H9 (cell line): ENCODE results near the gene SMIM32. TPM values are rescaled to one million over a fixed set of nuclear protein-coding genes. Genes with fewer than 3 reads are reported as not detected.

ENCODE experiments used
- DNase-seq: peaks from one replicate; pipeline ENCODE4 v3.0.0-alpha.2; 2017
- H2AFZ ChIP-seq: one replicate; pipeline ENCODE4 v1.6.1; 2013; ENCODE audit warnings: mild to moderate bottlenecking, low read length, control low read depth, moderate library complexity
- H2AK5ac ChIP-seq: 2 replicates; pipeline ENCODE4 v1.6.1; 2013; ENCODE audit warnings: low read length, control low read depth, mixed read lengths; ENCODE audit not compliant: insufficient read length
- H2BK120ac ChIP-seq: one replicate; pipeline ENCODE4 v1.6.1; 2013; ENCODE audit warnings: low read depth, mild to moderate bottlenecking, low read length, control low read depth, inconsistent platforms; ENCODE audit not compliant: poor library complexity, severe bottlenecking
- H2BK12ac ChIP-seq: 2 replicates; pipeline ENCODE4 v1.6.1; 2013; ENCODE audit warnings: low read length, control low read depth, mixed read lengths, low read depth; ENCODE audit not compliant: insufficient read length
- H2BK15ac ChIP-seq: 2 replicates; pipeline ENCODE4 v1.6.1; 2013; ENCODE audit warnings: low read depth, low read length, control low read depth
- H2BK20ac ChIP-seq: one replicate; pipeline ENCODE4 v1.6.1; 2013; ENCODE audit warnings: low read depth, mild to moderate bottlenecking, low read length, control low read depth, inconsistent platforms; ENCODE audit not compliant: poor library complexity, severe bottlenecking
- H2BK5ac ChIP-seq: 2 replicates; pipeline ENCODE4 v1.6.1; 2013; ENCODE audit warnings: low read length, control low read depth, mixed read lengths; ENCODE audit not compliant: insufficient read length
- H3K14ac ChIP-seq: 2 replicates; pipeline ENCODE4 v1.6.1; 2013; ENCODE audit warnings: low read length, control low read depth; ENCODE audit not compliant: insufficient read depth
- H3K18ac ChIP-seq: 2 replicates; pipeline ENCODE4 v1.6.1; 2013; ENCODE audit warnings: low read depth, mild to moderate bottlenecking, mixed read lengths, low read length, control low read depth; ENCODE audit not compliant: insufficient read length
- H3K23ac ChIP-seq: 2 replicates; pipeline ENCODE4 v1.6.1; 2013; ENCODE audit warnings: low read length, control low read depth, mixed read lengths, low read depth; ENCODE audit not compliant: insufficient read length
- H3K23me2 ChIP-seq: 2 replicates; pipeline ENCODE4 v1.6.1; 2013; ENCODE audit warnings: low read depth, mild to moderate bottlenecking, mixed read lengths, low read length, control low read depth; ENCODE audit not compliant: insufficient read length, poor library complexity, severe bottlenecking
- H3K27ac ChIP-seq: 2 replicates; pipeline ENCODE4 v1.5.1; 2013; ENCODE audit warnings: low read length, control low read depth, mixed read lengths, low read depth; ENCODE audit not compliant: insufficient read length
- H3K27me3 ChIP-seq: 2 replicates; pipeline ENCODE4 v1.6.1; 2013; ENCODE audit warnings: low read length, control low read depth, inconsistent platforms; ENCODE audit not compliant: insufficient read depth
- H3K4ac ChIP-seq: 2 replicates; pipeline ENCODE4 v1.6.1; 2013; ENCODE audit warnings: low read depth, mild to moderate bottlenecking, control low read depth, inconsistent platforms, low read length, moderate library complexity
- H3K4me1 ChIP-seq: 2 replicates; pipeline ENCODE4 v1.6.1; 2013; ENCODE audit warnings: low read length, control low read depth, inconsistent platforms; ENCODE audit not compliant: insufficient read depth
- H3K4me2 ChIP-seq: 2 replicates; pipeline ENCODE4 v1.6.1; 2013; ENCODE audit warnings: low read length, control low read depth, mixed read lengths; ENCODE audit not compliant: insufficient read length, insufficient read depth
- H3K56ac ChIP-seq: 2 replicates; pipeline ENCODE4 v1.6.1; 2013; ENCODE audit warnings: low read depth, mild to moderate bottlenecking, mixed read lengths, low read length, control low read depth; ENCODE audit not compliant: insufficient read length
- H3K79me1 ChIP-seq: 2 replicates; pipeline ENCODE4 v1.6.1; 2013; ENCODE audit warnings: low read depth, mild to moderate bottlenecking, moderate library complexity, low read length, control low read depth, inconsistent platforms; ENCODE audit not compliant: insufficient read depth, poor library complexity, severe bottlenecking
- H3K79me2 ChIP-seq: 2 replicates; pipeline ENCODE4 v1.6.1; 2013; ENCODE audit warnings: low read length, control low read depth, inconsistent platforms; ENCODE audit not compliant: insufficient read depth
- H3K9ac ChIP-seq: 2 replicates; pipeline ENCODE4 v1.6.1; 2013; ENCODE audit warnings: low read length, control low read depth, mixed read lengths; ENCODE audit not compliant: insufficient read length; ENCODE audit errors: extremely low read depth
- H3K9me3 ChIP-seq: one replicate; pipeline ENCODE4 v1.6.1; 2013; ENCODE audit warnings: low read depth, low read length, inconsistent platforms; ENCODE audit not compliant: control insufficient read depth
- H3T11ph ChIP-seq: one replicate; pipeline ENCODE4 v1.6.1; 2013; ENCODE audit warnings: mild to moderate bottlenecking, low read length, control low read depth, inconsistent platforms
- H4K20me1 ChIP-seq: one replicate; pipeline ENCODE4 v1.6.1; 2013; ENCODE audit not compliant: control insufficient read depth, insufficient read length, insufficient read depth
- H4K5ac ChIP-seq: 2 replicates; pipeline ENCODE4 v1.6.1; 2013; ENCODE audit warnings: low read depth, mild to moderate bottlenecking, mixed read lengths, low read length, control low read depth; ENCODE audit not compliant: insufficient read length
- H4K8ac ChIP-seq: replicated peaks from 2 replicates; pipeline ENCODE4 v1.6.1; 2013; ENCODE audit warnings: low read length, control low read depth, mixed read lengths, low read depth; ENCODE audit not compliant: insufficient read length
- H4K91ac ChIP-seq: 2 replicates; pipeline ENCODE4 v1.6.1; 2013; ENCODE audit warnings: low read depth, mild to moderate bottlenecking, moderate library complexity, mixed read lengths, low read length, control low read depth; ENCODE audit not compliant: insufficient read length
- H3K27ac Mint-ChIP-seq, 3 experiments: 2 replicates in 2 of 3; 3 replicates in 1 of 3; pipeline ENCODE4 v1.8.0; 2020 to 2021; ENCODE audit warnings: mixed read lengths in 3 of 3, mild to moderate bottlenecking in 1 of 3, moderate library complexity in 1 of 3
- H3K27me3 Mint-ChIP-seq: 2 replicates; pipeline ENCODE4 v1.8.0; 2021; ENCODE audit warnings: low read depth, mild to moderate bottlenecking, moderate library complexity, mixed read lengths
- H3K36me3 Mint-ChIP-seq, 3 experiments: 2 replicates in 2 of 3; 3 replicates in 1 of 3; pipeline ENCODE4 v1.8.0; 2020 to 2021; ENCODE audit warnings: low read depth in 3 of 3, mixed read lengths in 3 of 3; ENCODE audit not compliant: insufficient read depth in 1 of 3
- H3K4me1 Mint-ChIP-seq, 2 experiments: 2 replicates each; pipeline ENCODE4 v1.8.0; 2020; ENCODE audit warnings: mixed read lengths in 2 of 2
- H3K4me3 Mint-ChIP-seq, 2 experiments: 2 replicates in 1 of 2; 3 replicates in 1 of 2; pipeline ENCODE4 v1.8.0; 2020 to 2021; ENCODE audit warnings: mild to moderate bottlenecking in 2 of 2, mixed read lengths in 2 of 2, moderate library complexity in 1 of 2
- H3K9me3 Mint-ChIP-seq, 2 experiments: 2 replicates in 1 of 2; 3 replicates in 1 of 2; pipeline ENCODE4 v1.8.0; 2020; ENCODE audit warnings: mild to moderate bottlenecking in 2 of 2, mixed read lengths in 2 of 2, moderate library complexity in 1 of 2
- WGBS: extraction: QIAGEN DNeasy Blood & Tissue Kit; methylation state at CpG from one replicate; pipeline ENCODE4 v1.1.7; 2013; ENCODE audit warnings: missing lambda C conversion rate, low lambda C conversion rate, mixed read lengths; ENCODE audit not compliant: insufficient read length; ENCODE audit errors: extremely low coverage; 5-methylcytosine and 5-hydroxymethylcytosine counted together
- total RNA-seq: library from RNA; stranded (reverse); gene quantifications from 2 replicates; pipeline ENCODE4 v1.2.1, GENCODE V29; 2021
- TF ChIP-seq, protein P1 (sequence below): fragments of 200-600 bp; sonication (generic); conservative IDR thresholded peaks from 3 replicates; pipeline ENCODE4 v1.8.0; 2021; ENCODE audit warnings: antibody characterized with exemption, mild to moderate bottlenecking

The SMIM32 gene
- total RNA-seq, 1 experiment from 2014 or later, result not detected

DNA sequence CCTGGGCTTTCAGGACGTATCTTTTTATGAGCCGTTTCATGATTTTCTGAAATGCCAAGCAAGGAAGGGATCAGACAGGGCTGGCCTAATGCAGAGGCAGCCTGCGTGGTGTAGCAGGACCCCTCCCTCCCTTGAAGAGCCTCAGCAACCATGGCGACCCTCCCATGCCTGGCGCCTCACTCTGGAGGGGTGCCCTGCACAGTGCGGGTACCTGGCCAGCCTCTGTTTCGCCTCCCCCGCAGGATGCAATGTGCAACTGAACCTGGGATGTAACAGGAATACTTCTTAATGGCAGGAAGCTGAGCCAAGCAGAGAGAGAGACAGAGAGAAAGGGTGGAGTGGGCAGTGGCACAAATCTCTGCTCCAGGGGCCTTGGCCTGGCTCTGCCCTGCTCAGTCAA lies 23.3 kb upstream of the SMIM32 start:
- no peak overlapping the region for H3K18ac ChIP-seq
- no peaks in the 10 kb centered on the region for H3K27me3 ChIP-seq
- Mint-ChIP-seq H3K27ac (no peak overlapping the region), H3K4me1 (peaks cover 11 to 12% of the 10 kb centered on the region in 2 experiments), H3K36me3 (peaks cover 2 to 10% (median 6%) of the 10 kb centered on the region in 3 experiments; a peak in 6 of 7 replicates), H3K4me3 (no peak overlapping the region), H3K27me3 (peaks cover 47% of the 10 kb centered on the region), H3K9me3 (peaks cover 11 to 16% of the 10 kb centered on the region in 2 experiments)
- H2BK120ac ChIP-seq, result no peak overlapping the region
- DNase-seq, result no peak
- H3K56ac ChIP-seq, result no peak overlapping the region
- H2BK12ac ChIP-seq, result no peak overlapping the region
- H3K79me2 ChIP-seq, result no peaks in the 10 kb centered on the region
- no peak overlapping the region for H3K23ac ChIP-seq
- TF ChIP-seq, protein P1, sequence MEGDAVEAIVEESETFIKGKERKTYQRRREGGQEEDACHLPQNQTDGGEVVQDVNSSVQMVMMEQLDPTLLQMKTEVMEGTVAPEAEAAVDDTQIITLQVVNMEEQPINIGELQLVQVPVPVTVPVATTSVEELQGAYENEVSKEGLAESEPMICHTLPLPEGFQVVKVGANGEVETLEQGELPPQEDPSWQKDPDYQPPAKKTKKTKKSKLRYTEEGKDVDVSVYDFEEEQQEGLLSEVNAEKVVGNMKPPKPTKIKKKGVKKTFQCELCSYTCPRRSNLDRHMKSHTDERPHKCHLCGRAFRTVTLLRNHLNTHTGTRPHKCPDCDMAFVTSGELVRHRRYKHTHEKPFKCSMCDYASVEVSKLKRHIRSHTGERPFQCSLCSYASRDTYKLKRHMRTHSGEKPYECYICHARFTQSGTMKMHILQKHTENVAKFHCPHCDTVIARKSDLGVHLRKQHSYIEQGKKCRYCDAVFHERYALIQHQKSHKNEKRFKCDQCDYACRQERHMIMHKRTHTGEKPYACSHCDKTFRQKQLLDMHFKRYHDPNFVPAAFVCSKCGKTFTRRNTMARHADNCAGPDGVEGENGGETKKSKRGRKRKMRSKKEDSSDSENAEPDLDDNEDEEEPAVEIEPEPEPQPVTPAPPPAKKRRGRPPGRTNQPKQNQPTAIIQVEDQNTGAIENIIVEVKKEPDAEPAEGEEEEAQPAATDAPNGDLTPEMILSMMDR, result peak; percentile 21; the same call in 2 of the 3 replicates
- no CpG with 5 or more reads among the region's 8 CpGs for WGBS
- no peak overlapping the region for H2AK5ac ChIP-seq
- no peaks in the 10 kb centered on the region for H3K9me3 ChIP-seq
- no peak overlapping the region for H2BK5ac ChIP-seq
- H3K23me2 ChIP-seq, result no peaks in the 10 kb centered on the region
- no peaks in the 10 kb centered on the region for H3K79me1 ChIP-seq
- no peak overlapping the region for H3T11ph ChIP-seq
- H3K27ac ChIP-seq, result no peak overlapping the region
- no peak overlapping the region for H2BK20ac ChIP-seq
- no peak overlapping the region for H2BK15ac ChIP-seq
- H3K4me1 ChIP-seq, result no peaks in the 10 kb centered on the region
- H3K4me2 ChIP-seq, result no peak overlapping the region
- no peak overlapping the region for H4K5ac ChIP-seq
- H4K91ac ChIP-seq, result no peak overlapping the region
- no peak overlapping the region for H3K9ac ChIP-seq
- H3K14ac ChIP-seq, result no peak overlapping the region; the same call in 1 of the 2 replicates
- no peak overlapping the region for H3K4ac ChIP-seq
- no peaks in the 10 kb centered on the region for H4K20me1 ChIP-seq
- no peak overlapping the region for H2AFZ ChIP-seq
- H4K8ac ChIP-seq, result no peak overlapping the region
